Glutamatergic neuron (in vitro differentiated cells): ENCODE results near the gene SNTA1. TPM values are rescaled to one million over a fixed set of nuclear protein-coding genes. Genes with fewer than 3 reads are reported as not detected.
"Not testable (repeated sequence)": the region's sequence is repeated elsewhere in the genome, so short reads cannot be mapped to it uniquely, and the experiment has no call there.

ENCODE experiments used
- DNase-seq: peaks from one replicate; pipeline ENCODE4 v3.0.0; 2022
- H3K27ac Mint-ChIP-seq: one replicate; pipeline ENCODE4 v1.8.0; 2020; ENCODE audit warnings: mild to moderate bottlenecking, mixed read lengths, inconsistent platforms; ENCODE audit not compliant: unreplicated experiment
- H3K27me3 Mint-ChIP-seq: one replicate; pipeline ENCODE4 v1.8.0; 2020; ENCODE audit warnings: mild to moderate bottlenecking, moderate library complexity, mixed read lengths, inconsistent platforms; ENCODE audit not compliant: unreplicated experiment
- H3K36me3 Mint-ChIP-seq: one replicate; pipeline ENCODE4 v1.8.0; 2020; ENCODE audit warnings: mild to moderate bottlenecking, mixed read lengths, inconsistent platforms; ENCODE audit not compliant: unreplicated experiment
- H3K4me1 Mint-ChIP-seq: one replicate; pipeline ENCODE4 v1.8.0; 2020; ENCODE audit warnings: mild to moderate bottlenecking, low read depth, mixed read lengths, inconsistent platforms; ENCODE audit not compliant: unreplicated experiment
- H3K4me3 Mint-ChIP-seq: one replicate; pipeline ENCODE4 v1.8.0; 2020; ENCODE audit warnings: mild to moderate bottlenecking, mixed read lengths, inconsistent platforms; ENCODE audit not compliant: unreplicated experiment
- H3K9me3 Mint-ChIP-seq: one replicate; pipeline ENCODE4 v1.8.0; 2020; ENCODE audit warnings: mild to moderate bottlenecking, moderate library complexity, mixed read lengths, inconsistent platforms; ENCODE audit not compliant: unreplicated experiment
- total RNA-seq: library from RNA; stranded (reverse); fragmentation: NEBNext Ultra II Directional; extraction: Animal tissue kit (Norgen Biotek cat#: 25700); gene quantifications from one replicate; pipeline ENCODE4 v1.2.1, GENCODE V29; 2021; ENCODE audit not compliant: unreplicated experiment
- TF ChIP-seq, protein P1 (sequence below): fragments of 200-600 bp; sonication (generic); IDR thresholded peaks from one replicate; pipeline ENCODE4 v1.5.0; 2021; ENCODE audit not compliant: partially characterized antibody, unreplicated experiment

The SNTA1 gene
- total RNA-seq, 1 donor from 2014 or later = 4.5 TPM

- TF ChIP-seq, protein P1, sequence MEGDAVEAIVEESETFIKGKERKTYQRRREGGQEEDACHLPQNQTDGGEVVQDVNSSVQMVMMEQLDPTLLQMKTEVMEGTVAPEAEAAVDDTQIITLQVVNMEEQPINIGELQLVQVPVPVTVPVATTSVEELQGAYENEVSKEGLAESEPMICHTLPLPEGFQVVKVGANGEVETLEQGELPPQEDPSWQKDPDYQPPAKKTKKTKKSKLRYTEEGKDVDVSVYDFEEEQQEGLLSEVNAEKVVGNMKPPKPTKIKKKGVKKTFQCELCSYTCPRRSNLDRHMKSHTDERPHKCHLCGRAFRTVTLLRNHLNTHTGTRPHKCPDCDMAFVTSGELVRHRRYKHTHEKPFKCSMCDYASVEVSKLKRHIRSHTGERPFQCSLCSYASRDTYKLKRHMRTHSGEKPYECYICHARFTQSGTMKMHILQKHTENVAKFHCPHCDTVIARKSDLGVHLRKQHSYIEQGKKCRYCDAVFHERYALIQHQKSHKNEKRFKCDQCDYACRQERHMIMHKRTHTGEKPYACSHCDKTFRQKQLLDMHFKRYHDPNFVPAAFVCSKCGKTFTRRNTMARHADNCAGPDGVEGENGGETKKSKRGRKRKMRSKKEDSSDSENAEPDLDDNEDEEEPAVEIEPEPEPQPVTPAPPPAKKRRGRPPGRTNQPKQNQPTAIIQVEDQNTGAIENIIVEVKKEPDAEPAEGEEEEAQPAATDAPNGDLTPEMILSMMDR = no peak
- Mint-ChIP-seq H3K27ac (no peak overlapping the region), H3K4me3 (no peak overlapping the region), H3K36me3 (peaks cover 9% of the 10 kb centered on the region), H3K9me3 (no peaks in the 10 kb centered on the region), H3K27me3 (peaks cover 4% of the 10 kb centered on the region), H3K4me1 (peaks cover 10% of the 10 kb centered on the region)
- DNase-seq = no peak
These were observed 48.8 kb downstream of the SNTA1 start for GRCh38 chr20:33394718-33395117.

- peaks cover 2% of the 10 kb centered on the region for H3K27me3 Mint-ChIP-seq
- TF ChIP-seq, protein P1 = no peak
- peaks cover 10% of the 10 kb centered on the region for H3K4me1 Mint-ChIP-seq
- no peak overlapping the region for H3K4me3 Mint-ChIP-seq
- H3K9me3 Mint-ChIP-seq = no peaks in the 10 kb centered on the region
- no peak for DNase-seq
- H3K27ac Mint-ChIP-seq = no peak overlapping the region
- peaks cover 12% of the 10 kb centered on the region for H3K36me3 Mint-ChIP-seq
These were observed 50.0 kb downstream of the SNTA1 start for GRCh38 chr20:33393609-33394008.

DNA sequence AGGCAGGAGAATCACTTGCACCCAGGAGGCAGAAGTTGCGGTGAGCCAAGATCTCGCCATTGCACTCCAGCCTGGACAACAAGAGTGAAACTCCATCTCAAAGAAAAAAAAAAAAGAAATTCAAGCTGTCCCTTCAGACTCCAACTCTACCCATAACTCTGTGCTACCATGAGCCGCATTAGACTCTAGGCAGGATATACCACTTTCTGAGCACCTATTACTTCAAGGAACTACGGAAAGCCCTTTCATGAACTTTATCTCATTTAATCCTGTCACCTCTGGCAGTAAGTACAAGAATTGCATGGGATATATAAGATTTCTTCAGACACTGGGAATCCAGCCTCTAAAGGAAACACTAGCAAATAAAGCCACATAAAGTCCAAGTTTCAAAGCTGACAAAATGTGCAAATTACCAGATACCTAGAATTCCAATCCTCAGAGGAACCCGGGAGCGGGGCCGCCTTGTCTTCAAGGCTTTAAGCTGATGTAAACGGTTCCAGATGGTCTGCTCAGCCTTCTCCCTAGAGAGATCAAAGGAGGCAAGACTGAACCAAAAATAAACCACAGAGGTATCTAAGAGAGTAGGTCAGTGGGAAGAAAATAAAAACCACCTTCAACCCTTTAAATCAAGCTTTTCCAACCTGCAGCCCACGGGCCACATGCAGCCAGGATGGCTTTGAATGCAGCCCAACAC lies 51.7 kb downstream of the SNTA1 start:
- TF ChIP-seq, protein P1 = no peak
- DNase-seq = peak; percentile 53
- H3K27ac Mint-ChIP-seq = peak overlapping the region; percentile 52
- peaks cover 2% of the 10 kb centered on the region for H3K27me3 Mint-ChIP-seq
- no peaks in the 10 kb centered on the region for H3K9me3 Mint-ChIP-seq
- H3K36me3 Mint-ChIP-seq = peaks cover 17% of the 10 kb centered on the region
- H3K4me1 Mint-ChIP-seq = peaks cover 10% of the 10 kb centered on the region
- peak overlapping the region; percentile 81 for H3K4me3 Mint-ChIP-seq

DNA sequence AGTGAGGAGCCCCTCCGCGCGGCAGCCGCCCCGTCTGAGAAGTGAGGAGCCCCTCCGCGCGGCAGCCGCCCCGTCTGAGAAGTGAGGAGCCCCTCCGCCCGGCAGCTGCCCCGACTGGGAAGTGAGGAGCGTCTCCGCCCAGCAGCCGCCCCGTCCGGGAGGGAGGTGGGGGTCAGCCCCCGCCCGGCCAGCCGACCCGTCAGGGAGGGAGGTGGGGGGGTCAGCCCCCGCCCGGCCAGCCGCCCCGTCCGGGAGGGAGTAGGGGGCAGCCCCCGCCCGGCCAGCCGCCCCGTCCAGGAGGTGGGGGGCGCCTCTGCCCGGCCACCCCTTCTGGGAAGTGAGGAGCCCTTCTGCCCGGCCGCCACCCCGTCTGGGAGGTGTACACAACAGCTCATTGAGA lies 54.2 kb downstream of the SNTA1 start:
- not testable (repeated sequence) for H3K27ac Mint-ChIP-seq, DNase-seq, H3K27me3 Mint-ChIP-seq, H3K9me3 Mint-ChIP-seq, H3K4me3 Mint-ChIP-seq
- peaks cover 17% of the 10 kb centered on the region for H3K36me3 Mint-ChIP-seq
- peaks cover 10% of the 10 kb centered on the region for H3K4me1 Mint-ChIP-seq

DNA sequence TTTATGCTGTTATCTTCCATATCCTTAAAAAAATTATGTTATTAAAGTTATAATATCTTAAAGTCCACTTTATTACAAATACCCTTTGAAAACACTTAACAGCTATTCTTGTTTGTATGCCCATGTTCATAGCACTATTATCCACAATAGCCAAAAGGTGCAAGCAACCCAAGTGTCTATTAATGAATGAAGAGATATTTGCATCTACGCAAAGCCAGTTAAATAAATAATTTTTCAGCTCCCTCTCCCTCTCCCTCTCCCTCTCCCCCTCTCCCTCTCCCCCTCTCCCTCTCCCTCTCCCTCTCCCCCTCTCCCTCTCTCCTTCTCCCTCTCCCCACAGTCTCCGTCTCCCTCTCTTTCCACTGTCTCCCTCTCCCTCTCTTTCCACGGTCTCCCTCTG lies 55.3 kb downstream of the SNTA1 start:
- DNase-seq = no peak
- Mint-ChIP-seq H3K4me3 (no peak overlapping the region), H3K27ac (no peak overlapping the region), H3K27me3 (peaks cover 2% of the 10 kb centered on the region), H3K36me3 (peaks cover 17% of the 10 kb centered on the region), H3K9me3 (no peaks in the 10 kb centered on the region), H3K4me1 (peaks cover 10% of the 10 kb centered on the region)
- TF ChIP-seq, protein P1 = no peak
